Breast epithelium (tissue), 3 donors: ENCODE results near the gene BHLHA9.

ENCODE experiments used
- POLR2A ChIP-seq: fragments of 450-650 bp; IDR thresholded peaks from one replicate; pipeline ENCODE4 v1.6.1; 2016; ENCODE audit warnings: antibody characterized with exemption, mild to moderate bottlenecking, moderate library complexity
- POLR2AphosphoS5 ChIP-seq, 3 donors: sonication (generic); formaldehyde crosslinking; IDR thresholded peaks; one replicate each; pipeline ENCODE4 v1.6.1; 2017; ENCODE audit warnings: antibody characterized with exemption in 3 of 3
- TF ChIP-seq, protein P1 (sequence below), 3 donors: fragments of 450-650 bp; IDR thresholded peaks; one replicate each; pipeline ENCODE4 v1.5.1; 2016 to 2017; ENCODE audit warnings: antibody characterized with exemption in 3 of 3, mild to moderate bottlenecking in 3 of 3, moderate library complexity in 3 of 3

DNA sequence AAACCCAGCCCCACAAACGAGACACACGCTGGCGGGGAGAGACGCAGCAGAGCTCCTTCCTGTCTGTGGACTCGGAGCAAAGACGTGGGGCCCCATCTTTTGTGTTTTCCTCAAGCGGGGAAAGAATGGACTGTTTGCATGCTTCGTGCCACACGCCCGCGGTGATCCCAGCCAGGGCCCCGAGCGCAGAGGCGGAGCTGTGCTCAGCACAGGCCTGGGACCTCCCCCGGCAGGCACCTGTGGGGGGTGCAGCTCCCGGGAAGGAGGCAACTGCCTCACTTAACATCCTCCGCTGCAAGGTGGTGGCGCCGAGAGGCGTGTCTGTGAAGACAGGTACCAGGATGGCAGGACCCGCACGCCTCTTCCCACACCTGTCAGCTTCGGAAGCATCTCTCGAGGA lies 28.4 kb downstream of the BHLHA9 start:
- TF ChIP-seq, protein P1, sequence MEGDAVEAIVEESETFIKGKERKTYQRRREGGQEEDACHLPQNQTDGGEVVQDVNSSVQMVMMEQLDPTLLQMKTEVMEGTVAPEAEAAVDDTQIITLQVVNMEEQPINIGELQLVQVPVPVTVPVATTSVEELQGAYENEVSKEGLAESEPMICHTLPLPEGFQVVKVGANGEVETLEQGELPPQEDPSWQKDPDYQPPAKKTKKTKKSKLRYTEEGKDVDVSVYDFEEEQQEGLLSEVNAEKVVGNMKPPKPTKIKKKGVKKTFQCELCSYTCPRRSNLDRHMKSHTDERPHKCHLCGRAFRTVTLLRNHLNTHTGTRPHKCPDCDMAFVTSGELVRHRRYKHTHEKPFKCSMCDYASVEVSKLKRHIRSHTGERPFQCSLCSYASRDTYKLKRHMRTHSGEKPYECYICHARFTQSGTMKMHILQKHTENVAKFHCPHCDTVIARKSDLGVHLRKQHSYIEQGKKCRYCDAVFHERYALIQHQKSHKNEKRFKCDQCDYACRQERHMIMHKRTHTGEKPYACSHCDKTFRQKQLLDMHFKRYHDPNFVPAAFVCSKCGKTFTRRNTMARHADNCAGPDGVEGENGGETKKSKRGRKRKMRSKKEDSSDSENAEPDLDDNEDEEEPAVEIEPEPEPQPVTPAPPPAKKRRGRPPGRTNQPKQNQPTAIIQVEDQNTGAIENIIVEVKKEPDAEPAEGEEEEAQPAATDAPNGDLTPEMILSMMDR (IDR thresholded peaks at IDR 0.05): no peak
- TF ChIP-seq POLR2AphosphoS5 (IDR thresholded peaks at IDR 0.05): no peak
- no peak for TF ChIP-seq POLR2A
